Stimulated activated CD4-positive, alpha-beta T cell treated with anti-CD3 and anti-CD28 coated beads, Interleukin-15, amount 100 ng/mL, for 24 hours (primary cell): ENCODE results near the gene CDKL5.

ENCODE experiments used
- DNase-seq: peaks from one replicate; pipeline ENCODE4 v3.0.0-alpha.2; 2020

Gene CDKL5

GRCh38 chrX:18461431-18461830, 36.0 kb downstream of the CDKL5 start:
- DNase-seq = no peak

- DNase-seq = no peak
These were observed 39.1 kb downstream of the CDKL5 start for GRCh38 chrX:18464499-18464898.

GRCh38 chrX:18465051-18465450, 39.6 kb downstream of the CDKL5 start:
- no peak for DNase-seq

- DNase-seq = no peak
These were observed 43.2 kb downstream of the CDKL5 start for GRCh38 chrX:18468599-18468998.

- no peak for DNase-seq
These were observed 45.9 kb downstream of the CDKL5 start for GRCh38 chrX:18471296-18471695.

- DNase-seq = no peak
These were observed 65.6 kb downstream of the CDKL5 start for GRCh38 chrX:18490806-18491555.

- DNase-seq = no peak
These were observed 66.4 kb downstream of the CDKL5 start for GRCh38 chrX:18491587-18492340.

GRCh38 chrX:18534949-18535348, 109.5 kb downstream of the CDKL5 start:
- DNase-seq = no peak

- DNase-seq = no peak
These were observed 111.7 kb downstream of the CDKL5 start for GRCh38 chrX:18537068-18537467.

- DNase-seq = no peak
These were observed 112.1 kb downstream of the CDKL5 start for GRCh38 chrX:18537524-18537923.

- DNase-seq = no peak
These were observed 116.7 kb downstream of the CDKL5 start for GRCh38 chrX:18542131-18542530.

GRCh38 chrX:18542905-18543304, 117.5 kb downstream of the CDKL5 start:
- no peak for DNase-seq

- no peak for DNase-seq
These were observed 118.3 kb downstream of the CDKL5 start for GRCh38 chrX:18543738-18544137.

GRCh38 chrX:18545771-18546170, 120.4 kb downstream of the CDKL5 start:
- DNase-seq = no peak

- no peak for DNase-seq
These were observed 123.6 kb downstream of the CDKL5 start for GRCh38 chrX:18548996-18549395.

GRCh38 chrX:18549643-18550042, 124.2 kb downstream of the CDKL5 start:
- DNase-seq = no peak

GRCh38 chrX:18557879-18558278, 132.5 kb downstream of the CDKL5 start:
- DNase-seq = no peak

- DNase-seq = no peak
These were observed 133.4 kb downstream of the CDKL5 start for GRCh38 chrX:18558799-18559198.

GRCh38 chrX:18561020-18561419, 135.6 kb downstream of the CDKL5 start:
- no peak for DNase-seq

GRCh38 chrX:18565727-18566126, 140.3 kb downstream of the CDKL5 start:
- DNase-seq = no peak

- no peak for DNase-seq
These were observed 141.3 kb downstream of the CDKL5 start for GRCh38 chrX:18566748-18567147.

- DNase-seq = no peak
These were observed 148.1 kb downstream of the CDKL5 start for GRCh38 chrX:18573556-18573955.

GRCh38 chrX:18574591-18574990, 149.2 kb downstream of the CDKL5 start:
- DNase-seq = no peak

GRCh38 chrX:18575744-18576143, 150.3 kb downstream of the CDKL5 start:
- no peak for DNase-seq

GRCh38 chrX:18577400-18577799, 152.0 kb downstream of the CDKL5 start:
- DNase-seq = no peak
